A549 treated with CpdA at 1 μM for 4 hours (cell line): ENCODE data around the gene CDK5RAP1. TPM values are rescaled to one million over a fixed set of nuclear protein-coding genes. Genes with fewer than 3 reads are reported as not detected.

Experiments used
- total RNA-seq: library from RNA; stranded (reverse); fragments of 200-300 nt; extraction: Qiagen RNA extraction; gene quantifications from 5 replicates; pipeline ENCODE4 v1.2.3, GENCODE V29; 2022; ENCODE audit warnings: low read depth

Gene CDK5RAP1
- total RNA-seq: 32.5 to 35.8 TPM (median 34.4 TPM) in 5 replicates

GRCh38 chr20:33401184-33401920 is at the start of gene CDK5RAP1:
CDK5RAP1 (minus strand) TSS chr20:33401519; CDS start chr20:33397064, 4,455 bp downstream.

GRCh38 chr20:33443512-33444239 is 42.4 kb upstream of the CDK5RAP1 start, which contains the start of gene SNTA1:
SNTA1 (minus strand) TSS chr20:33443763; CDS start chr20:33443620, 143 bp downstream.

Other genes starting within 250 kb of the CDK5RAP1 start
- gene BPIFA2, start 233.4 kb downstream of the CDK5RAP1 start, total RNA-seq: 0.05 TPM in 1 of 5 replicates, not detected in the others
- gene BPIFA3, start 184.2 kb downstream of the CDK5RAP1 start, total RNA-seq: not detected in 5 replicates
- not detected in 5 replicates for gene BPIFA1, start 165.5 kb downstream of the CDK5RAP1 start, total RNA-seq
- gene BPIFB1, start 118.3 kb downstream of the CDK5RAP1 start, total RNA-seq: 0.07 to 0.15 TPM (median 0.14 TPM) in 3 of 5 replicates, not detected in the others
- 8.0 to 11.2 TPM (median 10.6 TPM) in 5 replicates for gene SNTA1, start 42.2 kb upstream of the CDK5RAP1 start, total RNA-seq
- 4.6 to 7.7 TPM (median 6.0 TPM) in 5 replicates for gene CBFA2T2, start 88.6 kb upstream of the CDK5RAP1 start, total RNA-seq